C4-2B (cell line): ENCODE data around the gene PKN2.

ENCODE experiments used
- H3K27ac ChIP-seq: fragments of 450-650 bp; 2 replicates; pipeline ENCODE4 v1.5.1; 2017
- CTCF ChIP-seq: fragments of 450-650 bp; conservative IDR thresholded peaks from 2 replicates; pipeline ENCODE4 v1.5.1; 2017; ENCODE audit warnings: mild to moderate bottlenecking
- ZFX ChIP-seq: fragments of 450-650 bp; IDR thresholded peaks from 2 replicates; pipeline ENCODE4 v1.6.1; 2017

PKN2 gene

GRCh38 chr1:88647749-88648415, 36.2 kb upstream of the PKN2 start:
- H3K27ac ChIP-seq = no peak overlapping the region
- no peak for TF ChIP-seq ZFX
- TF ChIP-seq CTCF = no peak

DNA sequence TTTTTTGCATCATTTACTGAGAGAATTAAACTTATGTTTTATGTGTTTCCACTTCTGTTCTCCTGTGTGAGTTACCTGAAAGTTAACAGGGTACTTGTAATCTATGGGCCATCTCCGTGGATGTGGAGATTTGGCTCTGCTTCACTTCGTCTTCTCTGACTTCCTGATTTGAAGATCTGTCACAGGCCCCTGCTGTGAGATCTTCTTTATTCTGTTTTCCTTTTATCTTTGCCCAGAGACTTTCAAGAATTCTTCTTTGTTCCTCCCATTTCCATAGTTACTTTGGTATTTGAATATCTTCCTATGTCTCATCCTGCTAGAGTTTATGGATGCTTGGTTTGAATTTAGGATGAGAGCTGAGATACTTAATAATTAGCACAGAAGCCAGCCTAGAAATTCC, 35.4 kb upstream of the PKN2 start:
- TF ChIP-seq CTCF (no peak), ZFX (no peak)
- H3K27ac ChIP-seq = no peak overlapping the region

DNA sequence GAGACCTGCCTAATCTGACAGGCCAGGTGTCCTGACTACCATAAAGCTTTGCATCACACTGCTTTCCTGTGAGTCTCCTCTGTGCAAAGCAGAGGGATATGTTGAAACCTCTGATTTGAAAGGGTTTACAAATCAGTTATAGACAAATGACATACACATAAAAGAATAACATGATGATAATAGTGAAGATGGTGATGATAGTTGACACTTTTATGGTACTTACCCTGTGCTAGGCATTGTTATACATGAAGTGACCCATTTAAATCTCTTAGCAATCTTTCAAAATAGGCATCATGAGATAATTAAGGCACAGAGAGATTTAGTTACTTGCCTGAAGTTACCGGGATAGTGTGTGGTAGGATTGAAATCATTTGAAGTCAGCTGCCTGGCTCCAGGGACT, 34.1 kb upstream of the PKN2 start:
- no peak overlapping the region for H3K27ac ChIP-seq
- TF ChIP-seq ZFX (no peak), CTCF (no peak)

GRCh38 chr1:88650676-88651418, 33.2 kb upstream of the PKN2 start:
- TF ChIP-seq CTCF (no peak), ZFX (no peak)
- H3K27ac ChIP-seq = no peak overlapping the region

DNA sequence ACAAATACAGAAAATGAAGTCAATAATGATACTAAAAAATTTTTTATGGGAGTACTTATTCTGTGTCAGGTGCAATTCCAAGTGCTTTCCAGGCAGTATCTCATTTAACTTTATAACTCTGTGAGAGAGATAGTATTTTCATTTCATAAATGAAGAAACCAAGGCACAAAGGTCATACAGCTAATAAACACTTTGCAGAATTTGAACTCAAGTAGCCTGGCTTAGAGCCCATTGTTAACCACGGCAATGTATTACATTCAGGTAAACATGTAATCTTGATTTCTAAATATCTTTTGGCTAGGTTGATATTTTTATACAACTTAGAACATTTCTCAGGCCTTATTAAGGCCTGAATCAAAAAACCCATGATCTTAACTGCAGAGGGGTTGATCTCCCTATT, 28.9 kb upstream of the PKN2 start:
- H3K27ac ChIP-seq = no peak overlapping the region
- TF ChIP-seq CTCF = no peak
- no peak for TF ChIP-seq ZFX

DNA sequence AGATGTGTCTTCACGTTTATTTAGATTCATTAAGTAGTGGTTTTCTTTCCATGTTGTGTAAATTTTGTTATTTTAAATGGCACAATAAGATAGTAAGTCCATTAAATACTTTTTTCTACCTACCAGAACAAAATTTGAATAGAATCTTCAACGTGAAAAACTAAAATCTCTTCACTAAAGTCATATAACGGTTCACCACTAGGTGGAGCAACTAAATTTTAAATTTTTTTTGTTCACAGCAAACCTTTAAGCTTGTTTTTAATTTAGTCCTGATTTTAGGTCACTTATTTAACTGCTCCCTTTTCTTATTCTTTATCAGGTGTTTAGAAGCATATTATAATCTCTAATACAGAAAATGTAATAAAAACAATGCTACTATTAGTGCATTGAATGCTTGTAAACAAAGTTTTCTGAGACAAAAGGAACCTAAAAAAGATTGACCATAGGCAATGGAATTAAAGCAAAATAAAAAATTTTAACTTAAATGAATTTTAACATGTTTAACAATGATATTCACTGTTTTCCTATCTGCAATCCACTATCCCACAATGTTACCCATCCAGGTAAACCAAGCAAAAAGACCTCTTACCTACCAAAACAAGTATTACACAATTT, 28.3 kb upstream of the PKN2 start:
- no peak overlapping the region for H3K27ac ChIP-seq
- peak; percentile 78 for TF ChIP-seq CTCF
- TF ChIP-seq ZFX = no peak

- TF ChIP-seq CTCF (no peak), ZFX (no peak)
- H3K27ac ChIP-seq = no peak overlapping the region
These were observed 25.7 kb upstream of the PKN2 start for GRCh38 chr1:88658419-88658818.
